Activated CD4-positive, alpha-beta memory T cell treated with anti-CD3 and anti-CD28 coated beads for 36 hours (primary cell): Measurements from ENCODE around the gene CHD9NB. TPM values are rescaled to one million over a fixed set of nuclear protein-coding genes. Genes with fewer than 3 reads are reported as not detected.

ENCODE experiments used
- CTCF ChIA-PET: fragments of 350-600 bp; sonication (Branson Sonifier 250); formaldehyde crosslinking; loops from one replicate; lab custom pipeline; 2021; ENCODE audit warnings: antibody characterized with exemption, inconsistent platforms; lab: Charles Lee
- POLR2A ChIA-PET: fragments of 350-600 bp; sonication (Branson Sonifier 250); formaldehyde crosslinking; loops from one replicate; lab custom pipeline; 2021; ENCODE audit warnings: antibody characterized with exemption; lab: Charles Lee
- DNase-seq: peaks from one replicate; pipeline ENCODE4 v3.0.0-alpha.2; 2020
- H3K27ac Mint-ChIP-seq: one replicate; pipeline ENCODE4 v1.8.0; 2021; ENCODE audit warnings: mixed read lengths
- H3K27me3 Mint-ChIP-seq: one replicate; pipeline ENCODE4 v1.8.0; 2021; ENCODE audit warnings: mixed read lengths
- H3K36me3 Mint-ChIP-seq: one replicate; pipeline ENCODE4 v1.8.0; 2021; ENCODE audit warnings: mixed read lengths
- H3K4me1 Mint-ChIP-seq: one replicate; pipeline ENCODE4 v1.8.0; 2021; ENCODE audit warnings: low read depth, mixed read lengths
- H3K4me3 Mint-ChIP-seq: one replicate; pipeline ENCODE4 v1.8.0; 2021; ENCODE audit warnings: mild to moderate bottlenecking, mixed read lengths
- H3K9me3 Mint-ChIP-seq: one replicate; pipeline ENCODE4 v1.8.0; 2021; ENCODE audit warnings: mixed read lengths
- intact Hi-C: fragments of 100-400 bp; cut with micrococcal nuclease; formaldehyde crosslinking; loops from one replicate; pipeline ENCODE4 v1.15.1; 2023
- total RNA-seq, 2 experiments: library from RNA; stranded (reverse); gene quantifications; one replicate each; pipeline ENCODE4 v1.2.3, GENCODE V29; 2021

Gene CHD9NB
- total RNA-seq, 2 experiments from 2014 or later, result 0.12 TPM; not detected in 1

GRCh38 chr16:53091466-53092211 lies 38.9 kb upstream of the CHD9NB start:
- Mint-ChIP-seq H3K9me3 (no peaks in the 10 kb centered on the region), H3K4me1 (peaks cover 20% of the 10 kb centered on the region), H3K27me3 (no peaks in the 10 kb centered on the region), H3K36me3 (no peaks in the 10 kb centered on the region), H3K4me3 (no peak overlapping the region), H3K27ac (no peak overlapping the region)
- intact Hi-C loops, result no loop called here
- CTCF ChIA-PET, result no interaction called here
- DNase-seq, result peak; percentile 39
- POLR2A ChIA-PET, result no interaction called here

DNA sequence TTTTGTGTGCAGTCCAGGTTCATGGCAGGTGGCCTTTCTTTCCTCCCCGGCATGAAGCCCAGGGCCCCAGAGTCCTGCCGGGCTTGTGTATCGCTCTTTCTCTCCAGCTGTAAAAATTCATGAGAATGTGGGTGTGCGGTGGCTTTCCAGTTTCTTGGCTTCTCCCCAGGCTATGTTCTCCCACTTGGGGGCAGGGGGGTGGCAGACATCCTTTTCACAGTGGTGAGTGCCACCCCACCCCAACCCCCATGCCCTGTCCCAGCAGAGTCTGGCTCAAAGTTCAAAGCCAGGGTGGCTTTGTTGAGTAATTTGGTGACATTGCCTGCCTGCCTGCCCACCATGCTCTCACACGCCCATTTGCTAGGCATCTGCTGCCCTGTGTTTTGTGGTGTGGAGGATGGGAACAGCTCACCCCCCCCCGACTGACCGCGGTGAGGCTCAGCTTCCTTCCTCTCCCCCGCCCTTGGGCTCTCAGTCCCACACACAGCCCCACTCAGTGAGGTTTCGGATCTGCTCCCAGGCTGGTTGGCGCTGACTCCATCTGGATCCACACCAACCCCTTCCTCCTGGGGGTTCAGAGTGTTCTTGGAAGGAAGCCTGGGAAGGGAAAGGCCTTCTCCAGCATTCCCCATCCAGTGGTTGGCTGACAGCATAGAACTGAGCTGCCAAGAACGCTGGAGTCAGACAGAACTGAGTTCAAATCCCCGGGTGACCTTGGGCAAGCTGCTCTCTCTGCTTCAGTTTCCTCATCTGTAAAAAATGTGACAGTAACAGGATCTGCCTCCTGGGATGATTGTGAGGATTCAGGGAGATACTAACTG lies 38.1 kb upstream of the CHD9NB start:
- Mint-ChIP-seq H3K27ac (no peak overlapping the region), H3K4me1 (peaks cover 20% of the 10 kb centered on the region), H3K9me3 (no peaks in the 10 kb centered on the region), H3K27me3 (no peaks in the 10 kb centered on the region), H3K36me3 (no peaks in the 10 kb centered on the region), H3K4me3 (no peak overlapping the region)
- POLR2A ChIA-PET, result interaction anchor here (0.6 kb wide), 1 partner anchor 22 kb away, joined by 3 read pairs; no protein-coding TSS in a partner anchor
- DNase-seq, result peak; percentile 16
- CTCF ChIA-PET, result interaction anchor here (0.8 kb wide), 1 partner anchor 36 kb away, joined by 3 read pairs; the partner anchor contains the start of gene CHD9
- intact Hi-C loops, result no loop called here

- Mint-ChIP-seq H3K4me3 (no peak overlapping the region), H3K4me1 (peaks cover 20% of the 10 kb centered on the region), H3K9me3 (no peaks in the 10 kb centered on the region), H3K36me3 (no peaks in the 10 kb centered on the region), H3K27ac (no peak overlapping the region), H3K27me3 (no peaks in the 10 kb centered on the region)
- intact Hi-C loops, result no loop called here
- no peak for DNase-seq
- ChIA-PET CTCF (interaction anchor here (0.8 kb wide), 1 partner anchor 36 kb away, joined by 3 read pairs; the partner anchor contains the start of gene CHD9), POLR2A (interaction anchor here (0.6 kb wide), 1 partner anchor 21 kb away, joined by 3 read pairs; no protein-coding TSS in a partner anchor)
Observed at GRCh38 chr16:53090286-53090590, 37.5 kb upstream of the CHD9NB start.

- Mint-ChIP-seq H3K4me3 (no peak overlapping the region), H3K27ac (no peak overlapping the region), H3K4me1 (peaks cover 20% of the 10 kb centered on the region), H3K27me3 (no peaks in the 10 kb centered on the region), H3K36me3 (no peaks in the 10 kb centered on the region), H3K9me3 (no peaks in the 10 kb centered on the region)
- intact Hi-C loops, result no loop called here
- no peak for DNase-seq
- ChIA-PET POLR2A (interaction anchor here (0.6 kb wide), 1 partner anchor 80 kb away, joined by 5 read pairs; no protein-coding TSS in a partner anchor), CTCF (interaction anchor here (0.7 kb wide), 1 partner anchor 168 kb away, joined by 3 read pairs; no protein-coding TSS in a partner anchor)
Observed at GRCh38 chr16:53089434-53090285, 37.0 kb upstream of the CHD9NB start.

GRCh38 chr16:53087101-53087500 lies 34.4 kb upstream of the CHD9NB start:
- H3K4me1 Mint-ChIP-seq, result peaks cover 20% of the 10 kb centered on the region
- no peaks in the 10 kb centered on the region for H3K9me3 Mint-ChIP-seq
- intact Hi-C loops, result no loop called here

GRCh38 chr16:53085931-53086421 lies 33.3 kb upstream of the CHD9NB start:
- intact Hi-C loops, result no loop called here
- H3K27ac Mint-ChIP-seq, result no peak overlapping the region
- peaks cover 11% of the 10 kb centered on the region for H3K4me1 Mint-ChIP-seq
- POLR2A ChIA-PET, result no interaction called here
- no peaks in the 10 kb centered on the region for H3K27me3 Mint-ChIP-seq
- H3K9me3 Mint-ChIP-seq, result no peaks in the 10 kb centered on the region
- no peak for DNase-seq
- no peak overlapping the region for H3K4me3 Mint-ChIP-seq
- CTCF ChIA-PET, result interaction anchor here (1.2 kb wide), 1 partner anchor 80 kb away, joined by 3 read pairs; no protein-coding TSS in a partner anchor
- H3K36me3 Mint-ChIP-seq, result no peaks in the 10 kb centered on the region

More at GRCh38 chr16:53087101-53087500, 34.4 kb upstream of the CHD9NB start:
- H3K4me3 Mint-ChIP-seq, result no peak overlapping the region
- H3K27me3 Mint-ChIP-seq, result no peaks in the 10 kb centered on the region
- ChIA-PET CTCF (interaction anchor here (1.0 kb wide), 1 partner anchor 32 kb away, joined by 3 read pairs; the partner anchor contains the start of gene CHD9), POLR2A (no interaction called here)
- DNase-seq, result no peak
- H3K36me3 Mint-ChIP-seq, result no peaks in the 10 kb centered on the region
- H3K27ac Mint-ChIP-seq, result no peak overlapping the region

DNA sequence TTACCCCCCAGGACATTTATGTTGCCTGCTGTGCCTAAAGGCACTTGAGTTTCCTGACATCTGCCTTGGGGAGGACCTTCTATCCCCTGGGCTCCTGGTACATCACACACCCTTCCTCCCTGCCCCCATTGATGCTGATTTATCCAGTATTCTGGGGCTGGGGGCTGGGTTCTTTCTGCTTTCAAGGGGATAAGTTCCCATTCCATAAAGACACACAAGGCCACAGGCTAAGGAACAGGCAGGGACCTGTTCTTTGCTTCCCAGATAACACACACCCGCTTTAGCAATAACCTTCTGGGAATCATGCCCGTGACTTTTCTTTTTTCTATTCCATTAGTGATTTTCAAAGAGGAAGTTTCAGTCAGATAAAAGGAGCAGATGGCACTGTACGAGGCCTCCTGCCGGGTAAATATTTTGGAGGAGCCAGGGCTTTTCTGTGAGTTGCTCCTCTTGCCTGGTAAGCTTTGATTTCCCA lies 32.7 kb upstream of the CHD9NB start:
- intact Hi-C loops, result no loop called here
- ChIA-PET CTCF (interaction anchor here (1.2 kb wide), 1 partner anchor 80 kb away, joined by 3 read pairs; no protein-coding TSS in a partner anchor), POLR2A (no interaction called here)
- Mint-ChIP-seq H3K4me3 (no peak overlapping the region), H3K4me1 (peaks cover 5% of the 10 kb centered on the region), H3K36me3 (no peaks in the 10 kb centered on the region), H3K27me3 (no peaks in the 10 kb centered on the region), H3K27ac (no peak overlapping the region), H3K9me3 (no peaks in the 10 kb centered on the region)
- DNase-seq, result no peak

- intact Hi-C loops, result no loop called here
- ChIA-PET POLR2A (no interaction called here), CTCF (no interaction called here)
- H3K4me1 Mint-ChIP-seq, result no peaks in the 10 kb centered on the region
- no peaks in the 10 kb centered on the region for H3K27me3 Mint-ChIP-seq
- no peak overlapping the region for H3K27ac Mint-ChIP-seq
- H3K4me3 Mint-ChIP-seq, result no peak overlapping the region
- no peaks in the 10 kb centered on the region for H3K9me3 Mint-ChIP-seq
- DNase-seq, result no peak
- H3K36me3 Mint-ChIP-seq, result no peaks in the 10 kb centered on the region
Observed at GRCh38 chr16:53084746-53085334, 32.1 kb upstream of the CHD9NB start.

DNA sequence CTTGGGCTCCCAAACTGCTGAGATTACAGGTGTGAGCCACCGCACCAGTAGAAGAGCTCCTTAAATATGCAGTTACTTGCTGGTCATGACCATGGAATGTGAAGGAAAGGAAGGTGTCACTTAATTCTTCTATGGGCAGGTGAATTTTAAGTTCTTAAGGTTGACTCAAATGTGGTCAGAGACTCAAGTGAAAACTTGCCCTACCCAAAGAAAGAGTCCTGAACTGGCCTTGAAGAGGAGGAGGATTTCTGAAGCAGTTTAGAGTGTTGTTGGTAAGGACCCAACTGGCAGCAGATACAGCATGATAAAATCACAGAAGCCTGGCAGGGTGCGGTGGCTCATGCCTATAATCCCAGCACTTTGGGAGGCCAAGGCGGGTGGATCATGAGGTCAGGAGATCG lies 31.4 kb upstream of the CHD9NB start:
- no peak overlapping the region for H3K27ac Mint-ChIP-seq
- ChIA-PET CTCF (no interaction called here), POLR2A (no interaction called here)
- H3K36me3 Mint-ChIP-seq, result no peaks in the 10 kb centered on the region
- no peak for DNase-seq
- no peaks in the 10 kb centered on the region for H3K27me3 Mint-ChIP-seq
- intact Hi-C loops, result no loop called here
- H3K9me3 Mint-ChIP-seq, result no peaks in the 10 kb centered on the region
- H3K4me1 Mint-ChIP-seq, result no peaks in the 10 kb centered on the region
- no peak overlapping the region for H3K4me3 Mint-ChIP-seq

- H3K36me3 Mint-ChIP-seq, result no peaks in the 10 kb centered on the region
- no peaks in the 10 kb centered on the region for H3K9me3 Mint-ChIP-seq
- ChIA-PET CTCF (no interaction called here), POLR2A (no interaction called here)
- H3K4me1 Mint-ChIP-seq, result peaks cover under 1% of the 10 kb centered on the region
- intact Hi-C loops, result no loop called here
- DNase-seq, result no peak
- no peaks in the 10 kb centered on the region for H3K27me3 Mint-ChIP-seq
- no peak overlapping the region for H3K4me3 Mint-ChIP-seq
- H3K27ac Mint-ChIP-seq, result no peak overlapping the region
Observed at GRCh38 chr16:53083119-53083518, 30.4 kb upstream of the CHD9NB start.

DNA sequence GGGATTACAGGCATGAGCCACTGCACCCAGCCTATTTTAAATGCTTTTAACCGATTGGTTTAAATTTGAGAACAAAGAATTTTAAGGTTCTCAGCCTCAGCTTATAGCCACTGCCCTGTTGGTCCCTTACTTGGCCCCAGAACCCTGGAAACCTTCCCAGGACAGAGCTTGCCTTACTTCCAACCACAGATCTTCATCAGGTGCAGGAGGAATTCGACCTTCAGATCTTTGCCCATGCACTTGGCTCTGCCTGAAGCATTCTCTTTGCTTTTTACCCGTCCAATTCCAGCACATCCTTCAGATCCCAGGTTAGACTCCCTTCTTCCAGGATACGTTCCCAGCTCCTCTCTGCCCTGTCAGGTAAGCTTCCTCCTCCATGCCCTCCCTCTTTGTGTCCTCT lies 29.8 kb upstream of the CHD9NB start:
- H3K27ac Mint-ChIP-seq, result no peak overlapping the region
- H3K9me3 Mint-ChIP-seq, result no peaks in the 10 kb centered on the region
- H3K27me3 Mint-ChIP-seq, result no peaks in the 10 kb centered on the region
- CTCF ChIA-PET, result interaction anchor here (0.7 kb wide), 1 partner anchor 28 kb away, joined by 3 read pairs; the partner anchor contains the start of gene CHD9
- DNase-seq, result no peak
- intact Hi-C loops, result no loop called here
- H3K4me1 Mint-ChIP-seq, result peaks cover 2% of the 10 kb centered on the region
- H3K4me3 Mint-ChIP-seq, result no peak overlapping the region
- POLR2A ChIA-PET, result no interaction called here
- H3K36me3 Mint-ChIP-seq, result no peaks in the 10 kb centered on the region
